Right lobe of liver (tissue), 4 donors: ENCODE measurements around the gene LPCAT1.

Experiments
- CTCF ChIP-seq, 4 donors: fragments of 200-600 bp in 3 of 4; fragments of 450-650 bp in 1 of 4; IDR thresholded peaks; one replicate each; pipeline versions ENCODE4 v1.5.1 to v1.8.0; 2016 to 2022; ENCODE audit warnings: antibody characterized with exemption in 4 of 4, mild to moderate bottlenecking in 2 of 4
- POLR2A ChIP-seq: fragments of 450-650 bp; IDR thresholded peaks from one replicate; pipeline ENCODE4 v1.6.1; 2017; ENCODE audit warnings: antibody characterized with exemption, mild to moderate bottlenecking
- donor health status: DM: no; HTN: no; CAD: no.
- donor health status: DM: no; HTN: no; CAD: no.
- donor health status: DM: no; HTN: yes; CAD: no.

GRCh38 chr5:1449081-1449630 is 74.6 kb downstream of the LPCAT1 start:
- TF ChIP-seq CTCF (IDR thresholded peaks at IDR 0.05), result no peak
- TF ChIP-seq POLR2A, result no peak
